ENCODE results near the gene HSPB7.

DNA sequence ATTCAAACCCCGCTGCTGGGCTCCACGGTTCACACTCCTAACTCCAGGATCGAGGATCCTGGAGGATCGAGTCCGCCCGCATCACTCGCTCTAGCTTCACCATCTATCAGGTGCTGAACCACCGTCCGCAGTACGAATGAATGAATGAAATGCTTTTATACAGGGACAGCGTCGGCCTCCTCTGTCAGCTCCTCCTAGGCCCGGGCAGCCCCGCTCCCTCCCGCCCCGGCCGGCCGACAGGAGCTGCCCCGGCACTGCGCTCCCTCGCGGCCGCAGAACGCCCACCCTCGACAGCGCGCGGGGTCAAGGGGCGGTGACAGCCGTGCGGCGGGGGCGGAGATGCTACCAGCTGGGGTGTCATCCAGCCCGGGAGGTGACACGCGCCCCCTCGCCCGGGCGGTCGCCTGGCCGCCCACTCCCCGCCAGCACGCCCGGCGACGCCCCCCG lies 42.5 kb downstream of the HSPB7 start:
- no peak for TF ChIP-seq EZH2 (IDR thresholded peaks at IDR 0.05; ENCODE audit: borderline replicate concordance, low read depth, low read length, severe bottlenecking)
- peak; percentile 44 for TF ChIP-seq CTCF (IDR thresholded peaks at IDR 0.05; ENCODE audit: borderline replicate concordance, extremely low read depth, low read length, poor library complexity, severe bottlenecking)

Data from DND-41 (cell line).